Epithelial cell of proximal tubule (primary cell): ENCODE measurements around the gene SPDYE4. TPM values are rescaled to one million over a fixed set of nuclear protein-coding genes. Genes with fewer than 3 reads are reported as not detected.

ENCODE experiments used
- DNase-seq: peaks from one replicate; pipeline ENCODE4 v3.0.0-alpha.2; 2011; ENCODE audit warnings: low read depth
- H3K4me3 ChIP-seq: 2 replicates; pipeline ENCODE4 v1.5.1; 2011; ENCODE audit warnings: low read depth, mild to moderate bottlenecking, low read length
- total RNA-seq: library from RNA; depleted of rRNA; stranded (reverse); fragments of >200 nt; gene quantifications from 2 replicates; pipeline ENCODE4 v1.2.3, GENCODE V29; 2015
- TF ChIP-seq, protein P1 (sequence below): conservative IDR thresholded peaks from 2 replicates; pipeline ENCODE4 v1.5.1; 2012; ENCODE audit warnings: low read depth, mild to moderate bottlenecking, low read length

The SPDYE4 gene
- total RNA-seq, 1 donor from 2014 or later, result not detected

DNA sequence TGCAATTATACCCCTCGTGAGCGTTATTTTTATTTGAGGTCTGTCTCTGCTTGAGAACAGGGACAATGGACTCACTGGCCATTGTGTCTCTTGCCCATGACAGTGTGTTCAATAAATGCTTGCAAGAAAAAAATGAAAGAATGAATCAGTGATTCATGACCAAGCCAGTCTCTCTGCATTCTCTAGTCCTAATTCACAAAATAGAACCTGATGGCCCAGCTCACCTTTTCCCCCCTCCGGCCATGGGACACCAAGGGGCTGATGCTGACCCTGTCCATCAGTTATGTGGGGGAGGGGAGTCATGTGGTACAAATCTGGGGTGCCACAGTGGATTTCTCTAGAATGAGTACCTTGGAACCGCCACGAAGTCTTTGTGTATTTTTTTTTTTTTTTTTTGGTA, 51.9 kb downstream of the SPDYE4 start:
- TF ChIP-seq, protein P1, sequence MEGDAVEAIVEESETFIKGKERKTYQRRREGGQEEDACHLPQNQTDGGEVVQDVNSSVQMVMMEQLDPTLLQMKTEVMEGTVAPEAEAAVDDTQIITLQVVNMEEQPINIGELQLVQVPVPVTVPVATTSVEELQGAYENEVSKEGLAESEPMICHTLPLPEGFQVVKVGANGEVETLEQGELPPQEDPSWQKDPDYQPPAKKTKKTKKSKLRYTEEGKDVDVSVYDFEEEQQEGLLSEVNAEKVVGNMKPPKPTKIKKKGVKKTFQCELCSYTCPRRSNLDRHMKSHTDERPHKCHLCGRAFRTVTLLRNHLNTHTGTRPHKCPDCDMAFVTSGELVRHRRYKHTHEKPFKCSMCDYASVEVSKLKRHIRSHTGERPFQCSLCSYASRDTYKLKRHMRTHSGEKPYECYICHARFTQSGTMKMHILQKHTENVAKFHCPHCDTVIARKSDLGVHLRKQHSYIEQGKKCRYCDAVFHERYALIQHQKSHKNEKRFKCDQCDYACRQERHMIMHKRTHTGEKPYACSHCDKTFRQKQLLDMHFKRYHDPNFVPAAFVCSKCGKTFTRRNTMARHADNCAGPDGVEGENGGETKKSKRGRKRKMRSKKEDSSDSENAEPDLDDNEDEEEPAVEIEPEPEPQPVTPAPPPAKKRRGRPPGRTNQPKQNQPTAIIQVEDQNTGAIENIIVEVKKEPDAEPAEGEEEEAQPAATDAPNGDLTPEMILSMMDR, result no peak
- no peak overlapping the region for H3K4me3 ChIP-seq
- no peak for DNase-seq

DNA sequence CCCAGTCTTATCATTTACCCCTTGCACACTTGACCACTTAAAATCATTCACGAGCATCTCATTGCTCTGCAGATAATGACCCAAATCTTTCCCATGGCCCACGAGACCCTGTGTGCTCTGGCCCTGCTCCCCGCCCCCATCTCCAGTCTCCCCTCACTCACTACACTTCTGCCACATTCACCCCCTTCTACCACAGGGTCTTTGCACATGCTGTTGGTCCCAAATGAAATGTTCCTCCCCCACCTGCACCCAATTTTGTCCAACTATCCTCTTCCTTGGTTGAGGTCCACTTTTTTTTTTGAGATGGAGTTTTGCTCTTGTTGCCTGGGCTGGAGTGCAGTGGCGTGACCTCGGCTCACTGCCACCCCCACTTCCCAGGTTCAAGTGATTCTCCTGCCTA, 52.9 kb downstream of the SPDYE4 start:
- DNase-seq, result no peak
- H3K4me3 ChIP-seq, result no peak overlapping the region

DNA sequence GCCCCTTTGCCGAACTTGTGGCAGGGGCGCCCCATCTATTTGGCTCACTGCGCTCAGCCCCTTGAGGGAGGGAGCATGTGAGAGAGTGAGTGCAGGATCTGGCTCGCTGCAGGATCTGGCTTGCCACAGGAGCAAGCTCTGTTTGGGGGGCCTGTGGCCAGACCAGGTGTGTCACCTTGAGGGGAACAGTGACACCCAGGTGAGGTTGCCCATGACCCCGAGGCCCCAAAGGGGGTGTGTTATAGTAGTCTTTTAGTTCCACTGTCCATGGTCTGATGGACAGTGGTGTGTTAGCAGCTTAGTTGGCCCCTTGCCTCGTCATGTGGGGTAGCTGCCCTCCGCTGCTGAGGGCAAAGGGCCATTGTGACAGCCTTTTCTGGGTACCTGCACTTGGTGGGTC, 55.3 kb downstream of the SPDYE4 start:
- TF ChIP-seq, protein P1, result no peak
- H3K4me3 ChIP-seq, result no peak overlapping the region
- no peak for DNase-seq

More for the DNA sequence above, 52.9 kb downstream of the SPDYE4 start:
- TF ChIP-seq, protein P1, result no peak

DNA sequence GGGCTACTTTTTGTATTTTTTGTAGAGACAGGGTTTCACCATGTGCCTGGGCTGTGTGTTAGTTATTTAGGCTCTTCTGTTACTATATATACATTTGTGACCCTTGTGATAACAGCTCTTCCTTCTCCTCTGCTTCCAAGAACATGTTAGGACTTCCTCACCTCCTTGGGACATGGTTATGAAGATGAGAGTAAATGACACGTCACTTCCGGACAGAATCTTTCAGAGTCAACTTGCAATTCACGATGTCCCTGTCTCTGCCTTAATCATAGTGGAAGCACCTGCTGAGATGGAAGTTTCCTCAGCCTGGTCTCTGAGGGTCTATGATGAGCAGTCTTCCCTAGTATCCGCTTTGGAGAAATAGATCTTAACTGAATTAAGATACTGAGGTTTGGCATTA, 56.6 kb downstream of the SPDYE4 start:
- no peak for DNase-seq
- TF ChIP-seq, protein P1, result no peak
- no peak overlapping the region for H3K4me3 ChIP-seq

DNA sequence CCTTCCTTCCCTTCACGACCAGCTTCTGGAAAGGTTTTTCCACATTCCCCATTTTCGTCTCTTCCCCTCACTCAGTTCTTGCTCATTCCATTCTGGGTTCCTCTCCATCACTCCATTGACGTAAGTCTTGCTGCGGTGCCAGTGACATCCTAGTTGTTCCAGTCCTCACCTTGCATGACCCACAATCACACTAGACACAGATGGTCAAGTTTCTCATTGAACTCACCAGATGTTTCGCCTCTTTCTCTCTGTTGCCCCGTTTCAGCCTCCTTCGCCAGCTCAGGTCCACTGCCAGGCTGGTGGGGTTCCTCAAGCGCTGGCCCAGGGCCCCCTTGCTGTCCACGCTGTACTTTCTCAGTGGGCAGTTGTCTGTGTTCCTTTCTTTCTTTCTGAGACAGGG, 57.1 kb downstream of the SPDYE4 start:
- DNase-seq, result no peak
- H3K4me3 ChIP-seq, result no peak overlapping the region
- TF ChIP-seq, protein P1, result no peak

Other genes starting within 250 kb of the SPDYE4 start
- 62.9 and 71.1 TPM in 2 replicates for gene MYH10, start 127.8 kb downstream of the SPDYE4 start, total RNA-seq
- gene CCDC42, start 13.7 kb downstream of the SPDYE4 start, total RNA-seq, result not detected in 2 replicates
- gene MFSD6L, start 40.8 kb upstream of the SPDYE4 start, total RNA-seq, result 0.43 TPM in 1 of 2 replicates, not detected in the other
- gene PIK3R6, start 109.1 kb upstream of the SPDYE4 start, total RNA-seq, result not detected in 2 replicates
- gene PIK3R5, start 207.2 kb upstream of the SPDYE4 start, total RNA-seq, result 0.12 TPM in 1 of 2 replicates, not detected in the other